ENCODE data around the gene PDIA4.
A peak's percentile ranks its signal among the peaks of the same experiment; 100 is the strongest.
"Not testable (repeated sequence)": the region's sequence is repeated elsewhere in the genome, so short reads cannot be mapped to it uniquely, and the experiment has no call there.

Gene PDIA4
- 47.3 reads per million, percentile 67 among the genes with 10 or more reads in this experiment for total RNA-seq

DNA sequence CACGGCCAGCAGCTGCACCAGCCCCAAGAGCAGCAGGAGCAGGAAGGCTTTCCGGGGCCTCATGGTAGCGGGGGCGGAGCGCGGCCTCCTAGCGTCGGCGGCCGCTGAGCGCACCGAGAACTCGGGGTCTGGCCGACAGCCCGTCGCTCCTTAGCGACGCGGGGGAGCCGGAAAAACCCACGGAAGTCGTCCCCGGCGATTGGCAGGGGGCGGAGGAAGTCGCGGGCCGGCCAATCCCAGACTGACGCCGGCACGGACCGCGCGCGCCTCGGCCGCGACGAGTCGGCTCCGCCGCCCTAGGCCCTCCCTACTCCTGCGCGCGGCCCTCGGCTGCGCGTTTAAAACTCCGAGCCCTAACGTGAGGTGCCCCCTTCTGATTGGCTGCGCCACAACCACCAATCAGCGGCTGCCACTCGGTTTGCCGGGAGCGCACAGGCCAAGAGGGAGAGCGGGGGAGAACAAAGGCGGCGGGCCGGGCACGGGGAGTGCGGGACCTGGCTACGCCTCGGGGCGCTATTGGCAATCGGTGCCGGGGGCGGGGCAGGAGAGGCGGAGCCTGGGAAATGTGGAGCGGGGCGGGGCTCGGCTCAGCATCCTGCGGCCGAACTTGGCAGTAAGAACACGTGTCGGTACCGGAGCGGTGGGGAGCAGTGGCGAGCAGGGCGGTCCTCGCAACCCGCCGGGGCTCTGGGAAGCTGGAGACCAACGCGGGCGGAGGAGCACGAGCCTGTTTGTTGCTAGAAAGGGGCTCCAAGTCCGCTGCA, at the start of gene PDIA4:
TSS of gene PDIA4 (minus strand) at position 160 of the 764 bp plus-strand sequence. CDS start at position 63, 97 bp downstream.
- peak; percentile 99 for DNase-seq

GRCh38 chr7:149077594-149077993, 49.3 kb upstream of the PDIA4 start:
- no peak for DNase-seq

- DNase-seq = no peak
These were observed 47.0 kb upstream of the PDIA4 start for GRCh38 chr7:149075286-149075685.

DNA sequence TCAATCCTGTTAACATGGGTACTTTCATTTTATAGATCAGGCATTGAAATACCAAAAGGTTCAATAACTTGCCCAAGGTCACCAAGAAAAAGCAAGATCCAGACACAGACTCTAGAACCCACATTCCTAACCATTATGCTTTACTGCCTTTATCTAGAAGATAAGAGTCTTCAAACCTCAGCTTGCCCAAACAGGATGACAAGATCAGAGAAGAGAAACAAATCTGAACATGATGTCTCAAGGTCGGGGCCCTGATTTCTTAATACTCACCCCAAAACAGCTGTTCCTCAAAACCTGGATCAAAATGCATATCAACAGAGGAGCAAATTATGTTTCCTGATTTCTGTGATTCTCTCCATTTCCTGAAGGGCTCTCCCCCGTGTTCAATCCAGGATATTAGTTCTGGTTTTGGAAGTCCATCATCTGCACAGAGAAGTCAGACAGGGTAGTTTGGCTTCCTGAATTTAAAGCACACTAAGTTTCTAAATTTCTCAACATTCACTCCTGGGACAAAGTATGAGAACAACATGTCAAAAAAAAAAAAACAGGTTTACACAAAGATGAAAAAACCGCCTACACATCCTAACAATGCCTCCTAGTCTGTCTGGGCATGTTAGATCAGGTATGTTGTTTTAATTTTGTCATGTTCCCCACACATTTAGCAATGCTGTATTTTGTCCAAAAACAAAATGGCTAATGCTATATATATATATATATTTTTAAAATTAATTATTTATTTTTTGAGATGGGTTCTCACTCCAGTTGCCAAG, 46.0 kb upstream of the PDIA4 start:
- DNase-seq = no peak

GRCh38 chr7:149072438-149072775, 44.1 kb upstream of the PDIA4 start:
- DNase-seq = no peak

DNA sequence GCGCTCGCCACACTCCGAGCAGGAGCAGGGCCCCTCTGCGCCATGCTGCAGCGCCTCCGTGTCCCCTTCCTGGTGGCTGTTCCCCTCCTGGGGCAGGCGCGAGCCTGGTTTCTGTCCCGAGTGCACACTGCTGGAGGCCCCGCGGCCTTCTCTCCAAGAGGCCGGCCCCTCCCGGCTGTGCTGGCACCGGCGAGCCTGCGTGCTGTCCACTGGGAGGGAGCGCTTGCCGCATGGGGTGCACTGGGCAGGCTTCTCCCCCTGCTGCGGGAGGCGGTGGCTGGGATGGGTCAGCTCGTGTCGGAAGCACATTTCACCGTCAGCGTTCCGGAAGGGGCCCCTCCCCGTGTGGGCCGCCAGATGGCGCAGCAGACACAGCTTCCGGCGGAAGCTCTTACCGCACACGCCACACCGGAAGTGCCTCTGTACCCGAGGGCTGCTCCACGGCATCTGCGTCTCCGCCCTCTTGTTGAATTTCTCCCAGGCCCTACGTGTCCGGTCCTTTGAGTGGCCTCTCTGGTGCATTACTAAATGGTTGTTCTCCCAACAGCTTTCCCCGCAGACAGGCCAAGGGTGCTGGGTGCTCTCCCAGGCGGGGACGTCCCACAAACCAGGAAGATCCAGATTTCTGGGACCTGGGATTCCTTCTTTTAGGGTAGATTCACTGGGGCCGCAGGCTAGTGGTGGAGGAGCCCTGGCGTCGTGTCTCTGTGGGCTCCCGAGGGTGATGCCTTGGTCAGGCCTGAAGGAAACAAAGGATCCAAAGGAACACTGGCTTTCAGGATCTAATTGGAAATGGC, 43.5 kb upstream of the PDIA4 start:
- DNase-seq = peak; percentile 21

DNA sequence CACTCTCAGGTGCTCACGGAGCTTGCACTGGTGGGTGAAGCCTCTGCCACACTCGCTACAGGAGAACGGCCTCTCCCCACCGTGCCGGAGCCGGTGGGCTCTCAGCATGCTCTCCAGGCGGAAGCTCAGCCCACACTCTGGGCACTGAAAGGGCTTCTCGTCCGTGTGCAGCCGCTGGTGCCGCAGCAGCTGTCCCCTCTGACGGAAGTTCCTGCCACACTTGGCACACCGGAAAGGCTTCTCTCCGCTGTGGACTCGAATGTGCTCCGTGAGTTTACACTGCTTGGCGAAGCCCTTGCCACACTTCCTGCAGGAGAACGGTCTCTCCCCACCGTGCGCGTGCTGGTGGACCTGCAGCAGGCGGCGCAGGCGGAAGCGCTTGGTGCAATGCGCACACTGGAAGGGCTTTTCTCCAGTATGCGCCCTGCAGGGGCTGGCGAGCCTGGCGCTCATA, 42.9 kb upstream of the PDIA4 start:
- DNase-seq = no peak

GRCh38 chr7:149070372-149071125, 42.2 kb upstream of the PDIA4 start:
- DNase-seq = no peak

GRCh38 chr7:149067869-149068268, 39.6 kb upstream of the PDIA4 start:
- DNase-seq = no peak

DNA sequence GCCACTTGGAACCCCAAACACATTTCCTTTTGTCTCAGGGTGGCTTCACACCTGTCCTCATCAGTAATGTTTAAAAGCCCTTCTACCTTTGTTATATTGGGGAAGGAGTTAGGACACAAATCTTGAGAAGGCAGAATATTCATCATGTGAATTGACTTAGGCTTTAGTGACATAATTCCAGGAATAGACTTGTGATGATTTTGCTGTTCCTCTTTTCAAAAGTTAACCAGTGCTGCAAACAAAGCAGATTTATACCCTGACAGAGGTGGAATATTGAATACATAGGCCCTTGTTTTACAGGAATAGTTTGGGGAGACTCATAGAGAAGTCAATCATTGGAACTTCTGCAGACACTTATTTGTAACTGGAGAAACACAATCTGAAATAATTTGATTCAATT, 35.2 kb upstream of the PDIA4 start:
- no peak for DNase-seq

DNA sequence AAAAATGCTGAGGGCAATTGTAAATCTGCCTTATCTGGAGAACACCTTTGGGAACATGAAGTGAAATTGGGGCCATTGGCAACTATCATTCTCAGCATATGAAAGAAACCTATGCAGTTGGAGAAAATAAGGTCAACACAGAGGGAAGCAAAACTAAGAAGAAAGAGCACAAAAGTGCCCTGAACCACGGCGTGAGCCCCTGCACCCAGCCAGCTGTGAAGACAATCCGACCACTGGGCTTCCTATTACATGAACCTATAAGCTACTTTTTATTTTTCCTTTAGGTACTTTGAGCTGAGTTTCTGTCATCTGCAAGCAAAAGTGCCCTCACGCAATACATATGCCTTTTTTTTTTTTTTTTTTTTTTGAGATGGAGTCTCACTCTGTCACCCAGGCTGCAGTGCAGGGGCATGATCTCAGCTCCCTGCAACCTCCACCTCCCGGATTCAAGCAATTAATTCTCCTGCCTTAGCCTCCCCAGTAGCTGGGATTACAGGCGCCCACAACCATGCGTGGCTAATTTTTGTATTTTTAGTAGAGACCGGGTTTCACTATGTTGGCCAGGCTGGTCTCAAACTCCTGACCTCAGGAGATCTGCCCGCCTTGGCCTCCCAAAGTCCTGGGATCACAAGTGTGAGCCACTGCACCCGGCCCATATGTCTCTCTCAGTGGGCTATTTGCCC, 34.1 kb upstream of the PDIA4 start:
- not testable (repeated sequence) for DNase-seq

- no peak for DNase-seq
These were observed 31.9 kb upstream of the PDIA4 start for GRCh38 chr7:149060156-149060555.

GRCh38 chr7:149053885-149054284, 25.6 kb upstream of the PDIA4 start:
- DNase-seq = no peak

GRCh38 chr7:149053384-149053783, 25.1 kb upstream of the PDIA4 start:
- DNase-seq = no peak

DNA sequence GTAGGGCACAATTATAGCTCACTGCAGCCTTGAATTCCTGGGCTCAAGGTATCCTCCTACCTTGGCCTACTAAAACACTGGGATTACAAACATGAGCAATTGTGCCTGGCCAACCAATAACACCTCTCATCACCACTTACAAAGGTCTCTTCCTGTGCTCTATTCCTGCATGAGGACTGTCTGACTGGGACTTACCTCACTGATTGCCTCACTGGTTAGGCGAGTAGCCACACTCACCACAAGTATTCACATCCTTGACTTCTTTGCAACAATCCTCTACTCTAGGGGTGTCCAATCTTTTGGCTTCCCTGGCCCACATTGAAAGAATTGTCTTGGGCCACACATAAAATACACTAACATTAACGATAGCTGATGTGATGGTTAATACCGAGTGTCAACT, 22.6 kb upstream of the PDIA4 start:
- DNase-seq = no peak

DNA sequence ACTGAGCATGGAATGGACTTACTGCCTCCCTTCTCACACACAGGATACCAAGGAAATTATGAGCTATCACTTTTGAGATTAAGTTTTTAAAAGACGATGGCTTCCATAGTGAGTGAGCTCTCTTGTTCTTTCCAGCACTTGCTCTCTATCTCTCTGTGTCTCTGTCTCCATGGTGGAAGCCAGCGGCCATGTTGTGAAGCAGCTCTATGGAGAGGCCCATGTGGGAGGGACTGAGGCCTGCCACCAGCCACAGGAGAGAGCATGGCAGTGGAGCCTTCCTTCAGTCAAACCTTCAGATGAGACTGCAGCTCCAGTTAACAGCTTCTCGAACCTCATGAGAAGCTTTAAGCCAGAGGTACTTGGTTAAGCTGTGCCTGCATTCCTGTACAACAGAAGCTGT, 20.5 kb upstream of the PDIA4 start:
- DNase-seq = no peak

DNA sequence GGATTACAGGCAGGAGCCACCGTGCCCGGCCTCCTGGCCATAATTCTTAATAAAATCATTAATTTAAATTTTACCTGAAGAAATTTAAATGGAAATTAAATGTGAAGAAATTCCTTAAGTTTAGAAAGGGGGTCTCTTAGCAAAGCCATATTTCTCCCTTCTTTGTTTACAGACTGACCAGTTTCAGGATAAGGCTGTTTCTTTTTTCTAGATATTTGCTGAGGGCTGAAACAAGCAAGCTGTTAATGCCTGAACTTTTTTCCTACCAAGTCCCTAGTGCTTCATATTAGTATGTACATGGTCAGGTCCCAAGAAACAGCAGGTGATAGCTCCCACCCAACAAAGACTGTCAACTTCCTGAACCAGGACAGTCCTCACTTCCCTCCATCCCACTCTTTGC, 18.1 kb upstream of the PDIA4 start:
- DNase-seq = no peak

- no peak for DNase-seq
These were observed 15.6 kb upstream of the PDIA4 start for GRCh38 chr7:149043936-149044335.

GRCh38 chr7:149041350-149041749, 13.0 kb upstream of the PDIA4 start:
- no peak for DNase-seq

DNA sequence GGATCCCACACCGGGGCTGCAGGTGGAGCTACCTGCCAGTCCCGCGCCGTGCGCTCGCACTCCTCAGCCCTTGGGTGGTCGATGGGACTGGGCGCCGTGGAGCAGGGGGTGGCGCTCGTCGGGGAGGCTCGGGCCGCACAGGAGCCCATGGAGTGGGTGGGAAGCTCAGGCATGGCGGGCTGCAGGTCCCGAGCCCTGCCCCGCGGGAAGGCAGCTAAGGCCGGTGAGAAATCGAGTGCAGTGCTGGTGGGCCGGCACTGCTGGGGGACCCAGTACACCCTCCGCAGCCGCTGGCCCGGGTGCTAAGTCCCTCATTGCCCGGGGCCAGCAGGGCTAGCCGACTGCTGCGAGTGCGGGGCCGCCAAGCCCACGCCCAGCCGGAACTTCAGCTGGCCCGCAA, 10.3 kb upstream of the PDIA4 start:
- DNase-seq = not testable (repeated sequence)

DNA sequence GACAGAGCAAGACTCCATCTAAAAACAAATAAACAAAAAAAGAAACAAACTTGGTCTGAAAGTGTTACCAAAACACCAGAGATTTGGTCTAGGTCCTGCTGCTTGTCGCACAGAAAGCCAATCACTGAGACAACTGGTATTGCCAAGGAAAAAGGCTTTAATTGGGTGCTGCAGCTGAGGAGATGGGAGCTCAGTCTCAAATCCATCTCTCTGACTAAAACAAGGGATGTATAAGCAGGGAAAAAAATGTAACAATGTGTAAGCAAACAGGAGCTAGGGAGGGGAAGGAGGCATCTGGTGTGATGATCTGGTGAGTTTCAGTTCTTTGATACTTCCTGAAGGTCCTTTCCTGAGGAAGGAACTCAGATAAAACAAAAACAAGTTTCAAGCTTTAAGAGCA, 8.4 kb upstream of the PDIA4 start:
- no peak for DNase-seq

DNA sequence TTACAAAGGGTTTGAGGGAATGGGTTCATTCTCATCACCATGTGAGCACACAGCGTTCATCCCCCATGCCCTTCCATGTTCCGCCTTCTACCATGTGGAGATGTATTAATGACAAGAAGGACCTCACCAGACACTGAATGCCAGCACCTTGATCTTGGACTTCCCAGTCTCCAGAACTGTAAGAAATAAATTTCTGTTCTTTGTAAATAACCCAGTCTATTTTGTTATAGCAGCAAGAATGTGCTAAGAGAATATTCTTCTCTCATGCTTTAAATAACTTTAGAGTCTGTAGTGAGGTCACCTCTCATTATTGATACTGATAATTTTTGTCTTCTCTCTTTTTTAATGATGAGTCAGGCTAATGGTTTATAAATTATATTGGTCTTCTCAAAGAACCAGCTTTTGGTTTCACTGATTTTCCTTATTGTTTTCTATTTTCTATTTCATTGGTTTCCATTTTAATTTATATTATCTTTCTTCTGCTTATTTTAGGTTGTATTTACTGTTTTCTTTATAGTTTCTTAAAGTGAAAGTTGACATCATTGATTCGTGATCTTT, 3.1 kb upstream of the PDIA4 start:
- no peak for DNase-seq
